Karpas-422 (cell line): ENCODE measurements around the gene ZNF708. TPM values are rescaled to one million over a fixed set of nuclear protein-coding genes. Genes with fewer than 3 reads are reported as not detected.
"Not testable (repeated sequence)": the region's sequence is repeated elsewhere in the genome, so short reads cannot be mapped to it uniquely, and the experiment has no call there.

ENCODE experiments used
- DNase-seq: peaks from one replicate; pipeline ENCODE4 v3.0.0-alpha.2; 2015
- H2AFZ ChIP-seq: fragments of 200-600 bp; sonication (generic); 2 replicates; pipeline ENCODE4 v1.6.1; 2014; ENCODE audit warnings: antibody characterized with exemption, low read length, mixed read lengths
- H3K27ac ChIP-seq: fragments of 200-600 bp; sonication (generic); 2 replicates; pipeline ENCODE4 v1.5.1; 2014; ENCODE audit warnings: mild to moderate bottlenecking, low read length, moderate library complexity
- H3K27me3 ChIP-seq: fragments of 200-600 bp; sonication (generic); 2 replicates; pipeline ENCODE4 v1.6.1; 2014; ENCODE audit warnings: low read length, mixed read lengths
- H3K36me3 ChIP-seq: fragments of 200-600 bp; sonication (generic); 2 replicates; pipeline ENCODE4 v1.6.1; 2014; ENCODE audit warnings: low read length, mixed read lengths; ENCODE audit not compliant: insufficient read depth
- H3K4me1 ChIP-seq: fragments of 200-600 bp; sonication (generic); 2 replicates; pipeline ENCODE4 v1.6.1; 2014; ENCODE audit warnings: mild to moderate bottlenecking, low read length, mixed read lengths
- H3K4me2 ChIP-seq: fragments of 200-600 bp; sonication (generic); 2 replicates; pipeline ENCODE4 v1.6.1; 2014; ENCODE audit warnings: low read length, low read depth, mild to moderate bottlenecking; ENCODE audit not compliant: poor library complexity, severe bottlenecking
- H3K4me3 ChIP-seq: fragments of 200-600 bp; sonication (generic); 2 replicates; pipeline ENCODE4 v1.5.1; 2014; ENCODE audit warnings: mild to moderate bottlenecking, antibody characterized with exemption, low read length, mixed read lengths
- H3K79me2 ChIP-seq: fragments of 200-600 bp; sonication (generic); 2 replicates; pipeline ENCODE4 v1.6.1; 2014; ENCODE audit warnings: mild to moderate bottlenecking, low read length, mixed read lengths
- H3K9ac ChIP-seq: fragments of 200-600 bp; sonication (generic); 2 replicates; pipeline ENCODE4 v1.6.0; 2014; ENCODE audit warnings: low read length
- H3K9me2 ChIP-seq: fragments of 200-600 bp; sonication (generic), shearing (Covaris generic); replicated peaks from 2 replicates; pipeline ENCODE4 v1.6.0; 2014; ENCODE audit warnings: mild to moderate bottlenecking, low read length, moderate library complexity; ENCODE audit not compliant: insufficient read depth
- H3K9me3 ChIP-seq: fragments of 300-700, 200-600 bp; sonication (generic); 2 replicates; pipeline ENCODE4 v1.6.1; 2014; ENCODE audit warnings: low read length, mixed read lengths
- H4K20me1 ChIP-seq: fragments of 200-600 bp; sonication (generic); 2 replicates; pipeline ENCODE4 v1.6.1; 2014; ENCODE audit warnings: mild to moderate bottlenecking, antibody characterized with exemption, low read length, low read depth; ENCODE audit not compliant: insufficient read depth
- total RNA-seq: library from RNA; depleted of rRNA; stranded (reverse); fragments of >200 nt; shearing (Covaris generic); gene quantifications from 2 replicates; pipeline ENCODE4 v1.2.3, GENCODE V29; 2014; ENCODE audit warnings: low replicate concordance

Gene ZNF708
- total RNA-seq, 1 experiment from 2014 or later = 60.8 TPM

DNA sequence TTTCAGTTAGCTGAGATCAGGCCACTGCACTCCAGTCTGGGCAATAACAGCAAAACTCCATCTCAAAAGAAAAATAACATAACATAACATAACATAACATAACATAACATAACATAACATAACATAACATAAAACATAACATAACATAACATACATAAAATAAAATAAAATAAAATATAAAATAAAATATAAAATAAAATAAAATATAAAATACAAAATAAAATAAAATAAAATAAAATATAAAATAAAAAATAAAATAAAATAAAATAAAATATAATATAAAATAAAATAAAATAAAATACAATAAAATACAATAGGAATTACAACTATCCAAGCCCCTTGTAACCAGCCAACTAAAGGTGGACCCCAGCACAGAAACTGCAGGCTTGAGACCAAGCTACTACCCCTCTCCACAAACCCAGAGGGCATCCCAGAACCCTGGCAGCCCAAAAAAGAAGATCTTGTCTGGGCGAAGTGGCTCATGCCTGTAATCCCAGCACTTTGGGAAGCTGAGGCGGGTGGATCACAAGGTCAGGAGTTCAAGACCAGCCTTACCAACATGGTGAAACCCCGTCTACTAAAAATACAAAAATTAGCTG, 22.2 kb downstream of the ZNF708 start:
- H3K4me2 ChIP-seq, H3K27me3 ChIP-seq, H4K20me1 ChIP-seq, DNase-seq, H2AFZ ChIP-seq, H3K9me3 ChIP-seq, H3K9me2 ChIP-seq, H3K4me1 ChIP-seq, H3K9ac ChIP-seq, H3K27ac ChIP-seq, H3K4me3 ChIP-seq: not testable (repeated sequence)
- H3K36me3 ChIP-seq = peaks cover 73% of the 10 kb centered on the region
- H3K79me2 ChIP-seq = peaks cover 40% of the 10 kb centered on the region

DNA sequence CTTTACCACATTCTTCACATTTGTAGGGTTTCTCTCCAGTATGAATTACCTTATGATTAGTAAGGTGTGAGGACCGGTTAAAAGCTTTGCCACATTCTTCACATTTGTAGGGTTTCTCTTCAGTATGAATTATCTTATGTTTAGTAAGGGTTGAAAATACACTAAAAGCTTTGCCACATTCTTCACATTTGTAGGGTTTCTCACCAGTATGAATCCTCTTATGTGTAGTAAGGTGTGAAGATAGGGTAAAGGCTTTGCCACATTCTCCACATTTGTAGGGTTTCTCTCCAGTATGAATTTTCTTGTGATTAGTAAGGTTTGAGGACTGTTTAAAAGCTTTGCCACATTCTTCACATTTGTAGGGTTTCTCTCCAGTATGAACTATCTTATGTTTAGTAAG, 35.4 kb downstream of the ZNF708 start:
- H3K27ac ChIP-seq, H3K4me3 ChIP-seq, H3K27me3 ChIP-seq, H3K4me1 ChIP-seq, H3K79me2 ChIP-seq, H3K4me2 ChIP-seq, H2AFZ ChIP-seq, DNase-seq, H3K9me2 ChIP-seq, H4K20me1 ChIP-seq, H3K9ac ChIP-seq: not testable (repeated sequence)
- H3K9me3 ChIP-seq = peaks cover 52% of the 10 kb centered on the region
- H3K36me3 ChIP-seq = peaks cover 65% of the 10 kb centered on the region

DNA sequence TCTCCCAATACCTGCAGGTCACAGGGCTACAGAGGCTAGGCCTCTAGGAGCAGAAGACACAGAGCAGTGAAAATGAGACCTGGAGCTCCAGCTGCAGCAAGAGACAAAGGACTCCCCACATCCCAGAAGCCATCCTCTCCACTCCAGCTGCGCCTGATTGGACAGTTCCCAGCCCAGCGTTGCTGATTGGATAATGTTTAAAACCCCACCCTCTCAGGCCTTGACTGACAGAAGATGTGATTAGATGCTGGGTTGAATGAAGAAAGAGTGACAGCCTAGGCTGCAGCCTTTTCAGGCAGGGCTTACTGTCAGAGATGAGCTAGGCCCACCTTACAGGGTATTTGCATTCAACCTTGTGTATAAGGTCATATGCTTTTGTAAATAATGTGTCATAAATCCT, 59.4 kb downstream of the ZNF708 start:
- no peaks in the 10 kb centered on the region for H3K36me3 ChIP-seq
- H3K4me2 ChIP-seq = no peak overlapping the region
- no peaks in the 10 kb centered on the region for H4K20me1 ChIP-seq
- no peaks in the 10 kb centered on the region for H3K9me2 ChIP-seq
- H3K4me3 ChIP-seq = no peak overlapping the region
- no peak overlapping the region for H3K9ac ChIP-seq
- no peak overlapping the region for H3K27ac ChIP-seq
- no peak overlapping the region for H2AFZ ChIP-seq
- no peaks in the 10 kb centered on the region for H3K79me2 ChIP-seq
- H3K9me3 ChIP-seq = no peaks in the 10 kb centered on the region; the same call in 1 of the 2 replicates
- no peaks in the 10 kb centered on the region for H3K27me3 ChIP-seq
- no peak for DNase-seq
- H3K4me1 ChIP-seq = no peaks in the 10 kb centered on the region

DNA sequence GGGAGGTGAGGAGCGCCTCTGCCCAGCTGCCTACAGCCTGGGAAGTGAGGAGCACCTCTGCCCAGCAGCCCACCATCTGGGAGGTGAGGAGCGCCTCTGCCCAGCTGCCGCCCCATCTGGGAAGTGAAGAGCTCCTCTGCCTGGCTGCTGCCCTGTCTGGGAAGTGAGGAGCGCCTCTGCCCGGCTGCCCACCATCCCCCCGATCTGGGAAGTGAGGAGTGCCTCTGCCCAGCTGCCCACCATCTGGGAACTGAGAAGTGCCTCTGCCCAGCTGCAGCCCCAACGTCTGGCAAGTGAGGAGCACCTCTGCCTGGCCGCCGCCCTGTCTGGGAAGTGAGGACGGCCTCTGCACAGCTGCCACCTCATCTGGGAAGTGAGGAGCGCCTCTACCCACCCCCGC, 64.3 kb downstream of the ZNF708 start:
- no peaks in the 10 kb centered on the region for H3K27me3 ChIP-seq
- peaks cover 5% of the 10 kb centered on the region for H3K9me3 ChIP-seq
- no peak overlapping the region for H3K27ac ChIP-seq
- H3K4me3 ChIP-seq = no peak overlapping the region
- H3K9me2 ChIP-seq = no peaks in the 10 kb centered on the region
- H3K9ac ChIP-seq = no peak overlapping the region
- no peak overlapping the region for H2AFZ ChIP-seq
- no peak for DNase-seq
- H3K4me1 ChIP-seq = no peaks in the 10 kb centered on the region
- no peaks in the 10 kb centered on the region for H3K79me2 ChIP-seq
- no peak overlapping the region for H3K4me2 ChIP-seq
- H3K36me3 ChIP-seq = no peaks in the 10 kb centered on the region
- H4K20me1 ChIP-seq = no peaks in the 10 kb centered on the region

DNA sequence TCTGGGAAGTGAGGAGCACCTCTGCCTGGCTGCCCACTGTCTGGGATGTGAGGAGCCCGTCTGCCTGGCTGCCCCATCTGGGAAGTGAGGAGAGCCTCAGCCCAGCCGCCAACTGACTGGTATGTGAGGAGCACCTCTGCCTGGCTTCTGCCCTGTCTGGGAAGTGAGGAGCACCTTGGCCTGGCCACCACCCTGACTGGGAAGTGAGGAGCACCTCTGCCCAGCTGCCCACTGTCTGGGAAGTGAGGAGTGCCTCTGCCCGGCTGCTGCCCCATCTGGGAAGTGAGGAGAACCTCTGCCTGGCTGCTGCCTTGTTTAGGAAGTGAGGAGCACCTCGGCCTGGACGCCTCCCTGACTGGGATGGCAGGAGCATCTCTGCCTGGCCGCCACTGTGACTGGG, 64.8 kb downstream of the ZNF708 start:
- no peak overlapping the region for H3K9ac ChIP-seq
- peaks cover 5% of the 10 kb centered on the region for H3K9me3 ChIP-seq
- no peak overlapping the region for H2AFZ ChIP-seq

DNA sequence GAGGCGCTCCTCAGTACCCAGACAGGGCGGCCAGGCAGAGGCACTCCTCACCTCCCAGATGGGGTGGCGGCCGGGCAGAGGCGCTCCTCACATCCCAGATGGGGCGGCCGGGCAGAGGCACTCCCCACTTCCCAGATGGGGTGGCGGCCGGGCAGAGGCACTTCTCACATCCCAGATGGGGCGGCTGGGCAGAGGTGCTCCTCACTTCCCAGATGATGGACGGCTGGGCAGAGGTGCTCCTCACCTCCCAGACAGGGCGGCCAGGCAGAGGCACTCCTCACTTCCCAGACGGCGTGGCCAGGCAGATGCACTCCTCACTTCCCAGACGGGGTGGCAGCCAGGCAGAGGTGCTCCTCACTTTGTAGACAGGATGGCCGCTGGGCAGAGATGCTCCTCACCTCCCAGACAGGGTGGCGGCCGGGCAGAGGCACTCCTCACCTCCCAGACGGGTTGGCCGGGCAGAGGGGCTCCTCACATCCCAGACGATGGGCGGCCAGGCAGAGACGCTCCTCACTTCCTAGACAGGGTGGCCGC, 68.3 kb downstream of the ZNF708 start:
- not testable (repeated sequence) for H3K9ac ChIP-seq, H3K4me1 ChIP-seq

More for the DNA sequence above, 64.8 kb downstream of the ZNF708 start:
- Histone ChIP-seq H3K27me3 (no peaks in the 10 kb centered on the region), H3K4me3 (no peak overlapping the region), H3K4me2 (no peak overlapping the region), H3K27ac (no peak overlapping the region), H3K9me2 (no peaks in the 10 kb centered on the region), H3K36me3 (no peaks in the 10 kb centered on the region), H3K4me1 (no peaks in the 10 kb centered on the region), H4K20me1 (no peaks in the 10 kb centered on the region), H3K79me2 (no peaks in the 10 kb centered on the region)
- DNase-seq = no peak

DNA sequence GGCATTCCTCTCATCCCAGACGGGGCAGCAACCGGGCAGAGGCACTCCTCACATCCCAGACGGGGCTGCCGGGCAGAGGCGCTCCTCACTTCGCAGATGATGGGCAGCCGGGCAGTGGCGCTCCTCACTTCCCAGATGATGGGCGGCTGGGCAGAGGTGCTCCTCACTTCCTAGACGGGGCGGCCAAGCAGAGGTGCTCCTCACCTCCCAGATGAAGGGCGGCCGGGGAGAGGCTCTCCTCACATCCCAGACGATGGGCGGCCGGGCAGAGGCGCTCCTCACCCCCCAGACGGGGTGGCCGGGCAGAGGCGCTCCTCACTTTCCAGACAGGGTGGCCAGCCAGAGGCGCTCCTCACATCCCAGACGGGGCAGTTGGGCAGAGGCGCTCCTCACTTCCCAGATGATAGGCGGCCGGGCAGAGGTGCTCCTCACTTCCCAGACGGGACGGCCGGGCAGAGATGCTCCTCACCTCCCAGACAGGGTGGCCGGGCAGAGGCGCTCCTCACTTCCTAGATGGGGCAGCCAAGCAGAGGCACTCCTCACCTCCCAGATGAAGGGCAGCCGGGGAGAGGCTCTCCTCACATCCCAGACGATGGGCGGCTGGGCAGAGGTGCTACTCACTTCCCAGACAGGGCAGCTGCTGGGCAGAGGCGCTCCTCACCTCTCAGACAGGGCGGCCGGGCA, 68.9 kb downstream of the ZNF708 start:
- H3K9ac ChIP-seq = no peak overlapping the region
- no peak overlapping the region for H2AFZ ChIP-seq
- H3K9me2 ChIP-seq = no peaks in the 10 kb centered on the region
- peaks cover 5% of the 10 kb centered on the region for H3K9me3 ChIP-seq
- DNase-seq = no peak
- no peak overlapping the region for H3K4me3 ChIP-seq
- H3K79me2 ChIP-seq = no peaks in the 10 kb centered on the region
- no peak overlapping the region for H3K27ac ChIP-seq
- no peaks in the 10 kb centered on the region for H3K27me3 ChIP-seq
- H4K20me1 ChIP-seq = no peaks in the 10 kb centered on the region
- H3K4me1 ChIP-seq = no peaks in the 10 kb centered on the region
- H3K36me3 ChIP-seq = no peaks in the 10 kb centered on the region
- H3K4me2 ChIP-seq = no peak overlapping the region

More for the DNA sequence above, 68.3 kb downstream of the ZNF708 start:
- not testable (repeated sequence) for H4K20me1 ChIP-seq, H3K9me2 ChIP-seq, H3K79me2 ChIP-seq, H2AFZ ChIP-seq, H3K27ac ChIP-seq, H3K4me2 ChIP-seq, H3K27me3 ChIP-seq, H3K36me3 ChIP-seq, H3K9me3 ChIP-seq, DNase-seq, H3K4me3 ChIP-seq

DNA sequence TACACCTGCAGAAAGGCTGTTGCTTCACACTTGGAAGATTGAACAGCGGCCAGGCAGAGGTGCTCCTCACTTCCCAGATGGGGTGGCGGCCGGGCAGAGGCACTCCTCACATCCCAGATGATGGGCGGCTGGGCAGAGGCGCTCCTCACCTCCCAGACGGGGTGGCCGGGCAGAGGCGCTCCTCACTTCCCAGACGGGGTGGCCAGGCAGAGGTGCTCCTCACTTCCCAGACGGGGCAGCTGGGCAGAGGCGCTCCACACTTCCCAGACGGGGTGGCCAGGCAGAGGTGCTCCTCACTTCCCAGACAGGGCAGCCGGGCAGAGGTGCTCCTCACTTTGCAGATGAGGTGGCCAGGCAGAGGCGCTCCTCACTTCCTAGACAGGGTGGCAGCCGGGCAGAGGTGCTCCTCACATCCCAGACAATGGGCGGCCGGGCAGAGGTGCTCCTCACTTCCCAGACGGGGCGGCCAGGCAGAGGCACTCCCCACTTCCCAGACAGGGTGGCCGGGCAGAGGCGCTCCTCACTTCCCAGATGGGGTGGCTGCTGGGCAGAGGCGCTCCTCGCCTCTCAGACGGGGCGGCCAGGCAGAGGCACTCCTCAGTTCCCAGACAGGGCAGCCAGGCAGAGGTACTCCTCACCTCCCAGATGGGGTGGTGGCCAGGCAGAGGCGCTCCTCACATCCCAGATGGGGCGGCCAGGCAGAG, 69.6 kb downstream of the ZNF708 start:
- H4K20me1 ChIP-seq, H3K9me3 ChIP-seq, H3K4me3 ChIP-seq, H3K27ac ChIP-seq, H3K9me2 ChIP-seq, H3K9ac ChIP-seq, H3K4me1 ChIP-seq, H3K4me2 ChIP-seq, H3K27me3 ChIP-seq, H2AFZ ChIP-seq, DNase-seq, H3K36me3 ChIP-seq, H3K79me2 ChIP-seq: not testable (repeated sequence)
